K562 (cell line): ENCODE measurements around the gene SURF6. TPM values are rescaled to one million over a fixed set of nuclear protein-coding genes. Genes with fewer than 3 reads are reported as not detected.

Experiments used
- HLTF ChIP-seq: fragments of 450-650 bp; IDR thresholded peaks from 2 replicates; pipeline ENCODE4 v1.6.1; 2016
- KDM1A ChIP-seq, 2 experiments: fragments of 450-650 bp; IDR thresholded peaks; 2 replicates each; pipeline ENCODE4 v1.6.1; 2016; ENCODE audit warnings: mild to moderate bottlenecking in 2 of 2
- MTA2 ChIP-seq: fragments of 450-650 bp; IDR thresholded peaks from 2 replicates; pipeline ENCODE4 v1.6.1; 2016; ENCODE audit warnings: low read depth
- MTA3 ChIP-seq: fragments of 450-650 bp; formaldehyde crosslinking; IDR thresholded peaks from 2 replicates; pipeline ENCODE4 v1.6.1; 2017; ENCODE audit warnings: mild to moderate bottlenecking, borderline replicate concordance
- NFIC ChIP-seq: fragments of 450-650 bp; IDR thresholded peaks from 2 replicates; pipeline ENCODE4 v1.6.1; 2017; ENCODE audit warnings: mild to moderate bottlenecking, inconsistent platforms
- PHB2 ChIP-seq: fragments of 450-650 bp; IDR thresholded peaks from 2 replicates; pipeline ENCODE4 v1.6.1; 2017; ENCODE audit warnings: low read depth
- SMARCE1 ChIP-seq: fragments of 450-650 bp; IDR thresholded peaks from 2 replicates; pipeline ENCODE4 v1.7.1; 2016; ENCODE audit warnings: mild to moderate bottlenecking
- ZBTB2 ChIP-seq: fragments of 450-650 bp; IDR thresholded peaks from 2 replicates; pipeline ENCODE4 v1.6.1; 2016; ENCODE audit warnings: antibody characterized with exemption
- ZNF263 ChIP-seq: sonication (generic); formaldehyde crosslinking; IDR thresholded peaks from 2 replicates; pipeline ENCODE4 v1.8.0; 2022; ENCODE audit warnings: mild to moderate bottlenecking, missing genetic modification reagents, borderline replicate concordance
- ZNF592 ChIP-seq: fragments of 450-650 bp; IDR thresholded peaks from 2 replicates; pipeline ENCODE4 v1.6.1; 2017; ENCODE audit warnings: antibody characterized with exemption, mild to moderate bottlenecking
- polyA plus RNA-seq, 8 experiments: library from polyadenylated mRNA; depleted of rRNA in 4 of 8; stranded (reverse) in 5 of 8; unstranded in 3 of 8; fragments of >200 nt; fragmentation: Nextera tagmentation in 2 of 8; fragmentation: Illumina TruSeq in 1 of 8; extraction: Ambion mirVana in 2 of 8; extraction: Trizol in 1 of 8; gene quantifications; 2 replicates each; pipeline versions ENCODE4 v1.2.1 to v1.2.3, GENCODE V29; 2011 to 2014; ENCODE audit warnings: inconsistent platforms in 1 of 8, missing spikeins in 1 of 8
- total RNA-seq, 7 experiments: library from RNA; depleted of rRNA in 6 of 7; stranded (reverse); fragments of >200 nt in 6 of 7; fragmentation: Illumina TruSeq in 2 of 7; extraction: Trizol in 2 of 7; gene quantifications; 2 replicates each; pipeline versions ENCODE4 v1.2.1 to v1.2.3, GENCODE V29; 2011 to 2021; ENCODE audit warnings: low replicate concordance in 1 of 7
- TF ChIP-seq, protein P1 (sequence below): sonication (generic); formaldehyde crosslinking; IDR thresholded peaks from 2 replicates; pipeline ENCODE4 v1.8.1; 2023; ENCODE audit warnings: mild to moderate bottlenecking, missing genetic modification reagents, moderate library complexity
- TF ChIP-seq, protein P2 (sequence below): sonication (generic); formaldehyde crosslinking; IDR thresholded peaks from 2 replicates; pipeline ENCODE4 v1.9.0; 2022; ENCODE audit warnings: mild to moderate bottlenecking, missing genetic modification reagents

The SURF6 gene
- total and polyA plus RNA-seq, 9 of the 15 experiments (the other 6 are each of a cell fraction or from before 2014, with no cell fraction given): 1.4 to 68.3 (median 14.7) TPM

- TF ChIP-seq ZNF592: peak; percentile 99
- peak; percentile 97 for TF ChIP-seq MTA2
- TF ChIP-seq SMARCE1: peak; percentile 96
- peak; percentile 97 for TF ChIP-seq PHB2
- peak; percentile 96 for TF ChIP-seq NFIC
- peak; percentile 82 for TF ChIP-seq ZBTB2
- TF ChIP-seq, protein P1, sequence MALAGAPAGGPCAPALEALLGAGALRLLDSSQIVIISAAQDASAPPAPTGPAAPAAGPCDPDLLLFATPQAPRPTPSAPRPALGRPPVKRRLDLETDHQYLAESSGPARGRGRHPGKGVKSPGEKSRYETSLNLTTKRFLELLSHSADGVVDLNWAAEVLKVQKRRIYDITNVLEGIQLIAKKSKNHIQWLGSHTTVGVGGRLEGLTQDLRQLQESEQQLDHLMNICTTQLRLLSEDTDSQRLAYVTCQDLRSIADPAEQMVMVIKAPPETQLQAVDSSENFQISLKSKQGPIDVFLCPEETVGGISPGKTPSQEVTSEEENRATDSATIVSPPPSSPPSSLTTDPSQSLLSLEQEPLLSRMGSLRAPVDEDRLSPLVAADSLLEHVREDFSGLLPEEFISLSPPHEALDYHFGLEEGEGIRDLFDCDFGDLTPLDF (CRISPR knock-in tag): peak; percentile 70; the same call in 1 of the 2 replicates
- TF ChIP-seq KDM1A (IDR thresholded peaks at IDR 0.05): peak; percentile 97 to 98
- peak; percentile 82 for TF ChIP-seq HLTF
- TF ChIP-seq, protein P2, sequence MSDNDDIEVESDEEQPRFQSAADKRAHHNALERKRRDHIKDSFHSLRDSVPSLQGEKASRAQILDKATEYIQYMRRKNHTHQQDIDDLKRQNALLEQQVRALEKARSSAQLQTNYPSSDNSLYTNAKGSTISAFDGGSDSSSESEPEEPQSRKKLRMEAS (CRISPR knock-in tag): peak; percentile 99
- 0 out of 2 replicates have a peak, but pooled peaks have one; percentile 28 for TF ChIP-seq ZNF263 (CRISPR knock-in tag)
- peak; percentile 64; the same call in 1 of the 2 replicates for TF ChIP-seq MTA3
Observed at GRCh38 chr9:133283255-133284032, 52.5 kb downstream of the SURF6 start (continued).
